ENCODE data around the gene PRKG2. TPM values are rescaled to one million over a fixed set of nuclear protein-coding genes. Genes with fewer than 3 reads are reported as not detected.

The PRKG2 gene
- total RNA-seq, 1 experiment from 2014 or later, result 0.23 TPM

DNA sequence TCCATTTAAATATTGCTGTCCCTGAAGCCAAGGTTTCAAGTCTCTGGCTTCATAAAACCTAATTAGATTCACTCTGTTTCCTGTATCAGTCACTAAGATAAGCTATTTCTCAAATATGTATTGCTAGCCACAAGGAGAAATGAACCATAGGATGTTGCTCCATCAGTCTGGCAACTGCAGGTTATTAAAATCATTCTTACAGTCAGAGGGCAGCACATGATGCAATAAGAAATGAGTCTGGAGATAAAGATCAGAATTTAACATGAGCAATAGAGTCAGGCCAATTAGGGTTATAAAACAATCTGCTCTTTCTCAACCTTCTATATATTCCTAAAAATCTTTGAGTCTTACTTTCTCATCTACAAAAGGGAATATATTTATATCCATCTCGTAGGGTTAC, 7.2 kb downstream of the PRKG2 start:
- no peak overlapping the region for H3K4me3 Mint-ChIP-seq (ENCODE audit: unreplicated experiment)
- no peak overlapping the region for H3K27ac Mint-ChIP-seq (ENCODE audit: low read depth, unreplicated experiment)
- intact Hi-C loops (cut with micrococcal nuclease), result no loop called here
- BruUV-seq (replicated peaks), result no TSS peak
- peaks cover 7% of the 10 kb centered on the region for H3K4me1 Mint-ChIP-seq (ENCODE audit: insufficient read depth, unreplicated experiment)
- POLR2A ChIA-PET, result interaction anchor here (0.9 kb wide), 1 partner anchor 147 kb away, joined by 3 read pairs; no protein-coding TSS in a partner anchor
- CTCF ChIA-PET, result interaction anchor here (0.7 to 1.4 kb wide), 3 partner anchors 58 to 946 kb away, joined by 3 to 4 read pairs (median 3); no protein-coding TSS in a partner anchor
- H3K27me3 Mint-ChIP-seq (ENCODE audit: insufficient read depth, unreplicated experiment), result no peaks in the 10 kb centered on the region
- no peaks in the 10 kb centered on the region for H3K36me3 Mint-ChIP-seq (ENCODE audit: insufficient read depth, unreplicated experiment)
- H3K9me3 Mint-ChIP-seq (ENCODE audit: unreplicated experiment), result peaks cover 8% of the 10 kb centered on the region
- no peak for TF ChIP-seq CTCF (IDR thresholded peaks at IDR 0.05; ENCODE audit: unreplicated experiment)
- DNase-seq (ENCODE audit: unreplicated experiment), result peak; percentile 83

- POLR2A ChIA-PET, result interaction anchor here (0.6 kb wide), 1 partner anchor 86 kb away, joined by 4 read pairs; no protein-coding TSS in a partner anchor
- Mint-ChIP-seq H3K27me3 (ENCODE audit: insufficient read depth, unreplicated experiment) (no peaks in the 10 kb centered on the region), H3K36me3 (ENCODE audit: insufficient read depth, unreplicated experiment) (no peaks in the 10 kb centered on the region), H3K9me3 (ENCODE audit: unreplicated experiment) (peaks cover 8% of the 10 kb centered on the region), H3K4me1 (ENCODE audit: insufficient read depth, unreplicated experiment) (peaks cover 7% of the 10 kb centered on the region), H3K4me3 (ENCODE audit: unreplicated experiment) (no peak overlapping the region), H3K27ac (ENCODE audit: low read depth, unreplicated experiment) (no peak overlapping the region)
- CTCF ChIA-PET, result no interaction called here
- intact Hi-C loops (cut with micrococcal nuclease), result no loop called here
- BruUV-seq (replicated peaks), result no TSS peak
- TF ChIP-seq CTCF (IDR thresholded peaks at IDR 0.05; ENCODE audit: unreplicated experiment), result no peak
- DNase-seq (ENCODE audit: unreplicated experiment), result no peak
These were observed 9.7 kb downstream of the PRKG2 start for GRCh38 chr4:81205302-81205701.

GRCh38 chr4:81204571-81204970, 10.5 kb downstream of the PRKG2 start:
- Mint-ChIP-seq H3K36me3 (ENCODE audit: insufficient read depth, unreplicated experiment) (no peaks in the 10 kb centered on the region), H3K4me3 (ENCODE audit: unreplicated experiment) (no peak overlapping the region), H3K4me1 (ENCODE audit: insufficient read depth, unreplicated experiment) (peaks cover 7% of the 10 kb centered on the region), H3K27ac (ENCODE audit: low read depth, unreplicated experiment) (no peak overlapping the region), H3K27me3 (ENCODE audit: insufficient read depth, unreplicated experiment) (no peaks in the 10 kb centered on the region), H3K9me3 (ENCODE audit: unreplicated experiment) (peaks cover 3% of the 10 kb centered on the region)
- POLR2A ChIA-PET, result no interaction called here
- BruUV-seq (replicated peaks), result no TSS peak
- CTCF ChIA-PET, result no interaction called here
- no peak for DNase-seq (ENCODE audit: unreplicated experiment)
- intact Hi-C loops (cut with micrococcal nuclease), result no loop called here
- TF ChIP-seq CTCF (IDR thresholded peaks at IDR 0.05; ENCODE audit: unreplicated experiment), result no peak

DNA sequence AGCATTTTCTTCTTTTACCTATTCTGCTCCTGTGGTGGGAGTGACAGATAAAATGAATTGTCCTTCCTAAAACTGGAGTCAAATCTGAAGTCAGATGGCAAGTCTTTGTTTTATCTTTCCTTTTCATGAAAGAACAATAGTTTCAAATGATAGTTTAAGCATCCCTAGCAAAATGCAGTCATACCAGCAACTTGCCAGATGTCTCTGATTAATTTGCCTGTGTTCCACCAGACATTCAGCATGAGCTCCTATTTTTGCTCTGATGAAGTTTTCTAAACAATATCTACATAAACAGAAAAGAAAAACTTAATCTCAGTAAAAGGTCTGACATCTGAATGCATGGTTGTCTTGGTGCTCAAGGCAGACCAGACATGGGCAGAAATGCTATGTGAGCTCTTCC, 15.2 kb downstream of the PRKG2 start:
- Mint-ChIP-seq H3K4me3 (ENCODE audit: unreplicated experiment) (no peak overlapping the region), H3K27me3 (ENCODE audit: insufficient read depth, unreplicated experiment) (no peaks in the 10 kb centered on the region), H3K36me3 (ENCODE audit: insufficient read depth, unreplicated experiment) (no peaks in the 10 kb centered on the region), H3K4me1 (ENCODE audit: insufficient read depth, unreplicated experiment) (no peaks in the 10 kb centered on the region), H3K27ac (ENCODE audit: low read depth, unreplicated experiment) (no peak overlapping the region), H3K9me3 (ENCODE audit: unreplicated experiment) (no peaks in the 10 kb centered on the region)
- BruUV-seq (replicated peaks), result no TSS peak
- ChIA-PET POLR2A (interaction anchor here (0.6 kb wide), 1 partner anchor 13 kb away, joined by 3 read pairs; no protein-coding TSS in a partner anchor), CTCF (interaction anchor here (0.9 kb wide), 1 partner anchor 153 kb away, joined by 3 read pairs; no protein-coding TSS in a partner anchor)
- no peak for DNase-seq (ENCODE audit: unreplicated experiment)
- no peak for TF ChIP-seq CTCF (IDR thresholded peaks at IDR 0.05; ENCODE audit: unreplicated experiment)
- intact Hi-C loops (cut with micrococcal nuclease), result no loop called here
